Rectal smooth muscle tissue (tissue), 1 donor: ENCODE results near the gene KDM5B.
"Not testable (repeated sequence)": the region's sequence is repeated elsewhere in the genome, so short reads cannot be mapped to it uniquely, and the experiment has no call there.

Experiments
- H3K27ac ChIP-seq: one replicate; pipeline ENCODE4 v1.7.0; 2013; ENCODE audit warnings: low read depth, low read length, inconsistent platforms
- H3K27me3 ChIP-seq: one replicate; pipeline ENCODE4 v1.7.0; 2013; ENCODE audit warnings: low read length; ENCODE audit not compliant: control insufficient read depth, insufficient read depth
- H3K36me3 ChIP-seq: one replicate; pipeline ENCODE4 v1.7.0; 2013; ENCODE audit warnings: low read length; ENCODE audit not compliant: control insufficient read depth, insufficient read depth
- H3K4me1 ChIP-seq: one replicate; pipeline ENCODE4 v1.7.0; 2013; ENCODE audit warnings: low read length; ENCODE audit not compliant: control insufficient read depth, insufficient read depth
- H3K4me3 ChIP-seq: one replicate; pipeline ENCODE4 v1.7.0; 2013; ENCODE audit warnings: low read length
- H3K9ac ChIP-seq: one replicate; pipeline ENCODE4 v1.7.0; 2013; ENCODE audit warnings: low read length

The KDM5B gene

GRCh38 chr1:202798792-202799331, 9.4 kb downstream of the KDM5B start:
- no peaks in the 10 kb centered on the region for H3K27me3 ChIP-seq
- H3K27ac ChIP-seq, result no peak overlapping the region
- H3K4me1 ChIP-seq, result no peaks in the 10 kb centered on the region
- no peak overlapping the region for H3K4me3 ChIP-seq
- no peaks in the 10 kb centered on the region for H3K36me3 ChIP-seq
- no peak overlapping the region for H3K9ac ChIP-seq

GRCh38 chr1:202798260-202798659, 10.0 kb downstream of the KDM5B start:
- Histone ChIP-seq H3K27me3 (no peaks in the 10 kb centered on the region), H3K36me3 (no peaks in the 10 kb centered on the region), H3K4me1 (no peaks in the 10 kb centered on the region), H3K9ac (no peak overlapping the region), H3K4me3 (no peak overlapping the region), H3K27ac (no peak overlapping the region)

GRCh38 chr1:202796670-202797069, 11.6 kb downstream of the KDM5B start:
- no peaks in the 10 kb centered on the region for H3K27me3 ChIP-seq
- no peaks in the 10 kb centered on the region for H3K4me1 ChIP-seq
- H3K36me3 ChIP-seq, result no peaks in the 10 kb centered on the region
- no peak overlapping the region for H3K4me3 ChIP-seq
- no peak overlapping the region for H3K27ac ChIP-seq
- H3K9ac ChIP-seq, result no peak overlapping the region

- H3K9ac ChIP-seq, H3K4me3 ChIP-seq, H3K36me3 ChIP-seq, H3K27ac ChIP-seq, H3K4me1 ChIP-seq, H3K27me3 ChIP-seq: not testable (repeated sequence)
Measured at GRCh38 chr1:202794931-202795330, 13.3 kb downstream of the KDM5B start.

GRCh38 chr1:202794051-202794740, 14.0 kb downstream of the KDM5B start:
- no peaks in the 10 kb centered on the region for H3K36me3 ChIP-seq

GRCh38 chr1:202791077-202791747, 17.0 kb downstream of the KDM5B start:
- Histone ChIP-seq H3K4me3 (no peak overlapping the region), H3K36me3 (no peaks in the 10 kb centered on the region), H3K9ac (no peak overlapping the region), H3K4me1 (no peaks in the 10 kb centered on the region), H3K27me3 (no peaks in the 10 kb centered on the region), H3K27ac (no peak overlapping the region)

More at GRCh38 chr1:202794051-202794740, 14.0 kb downstream of the KDM5B start:
- H3K9ac ChIP-seq, result no peak overlapping the region
- H3K4me3 ChIP-seq, result no peak overlapping the region
- H3K4me1 ChIP-seq, result no peaks in the 10 kb centered on the region
- no peaks in the 10 kb centered on the region for H3K27me3 ChIP-seq
- no peak overlapping the region for H3K27ac ChIP-seq

GRCh38 chr1:202788800-202789199, 19.4 kb downstream of the KDM5B start:
- Histone ChIP-seq H3K4me1 (no peaks in the 10 kb centered on the region), H3K27me3 (no peaks in the 10 kb centered on the region), H3K4me3 (no peak overlapping the region), H3K27ac (no peak overlapping the region), H3K36me3 (no peaks in the 10 kb centered on the region), H3K9ac (no peak overlapping the region)

- Histone ChIP-seq H3K27ac (no peak overlapping the region), H3K9ac (no peak overlapping the region), H3K36me3 (no peaks in the 10 kb centered on the region), H3K27me3 (no peaks in the 10 kb centered on the region), H3K4me1 (no peaks in the 10 kb centered on the region), H3K4me3 (no peak overlapping the region)
Measured at GRCh38 chr1:202786804-202787203, 21.4 kb downstream of the KDM5B start.

GRCh38 chr1:202781180-202781579, 27.0 kb downstream of the KDM5B start:
- H3K4me1 ChIP-seq, result no peaks in the 10 kb centered on the region
- H3K27ac ChIP-seq, result no peak overlapping the region
- no peak overlapping the region for H3K9ac ChIP-seq
- H3K36me3 ChIP-seq, result no peaks in the 10 kb centered on the region
- H3K27me3 ChIP-seq, result no peaks in the 10 kb centered on the region
- no peak overlapping the region for H3K4me3 ChIP-seq

- Histone ChIP-seq H3K9ac (no peak overlapping the region), H3K27me3 (no peaks in the 10 kb centered on the region), H3K4me1 (no peaks in the 10 kb centered on the region), H3K27ac (no peak overlapping the region), H3K36me3 (peaks cover 10% of the 10 kb centered on the region), H3K4me3 (no peak overlapping the region)
Measured at GRCh38 chr1:202770135-202770534, 38.1 kb downstream of the KDM5B start.

- Histone ChIP-seq H3K36me3 (peaks cover 7% of the 10 kb centered on the region), H3K27ac (no peak overlapping the region), H3K27me3 (no peaks in the 10 kb centered on the region), H3K4me1 (no peaks in the 10 kb centered on the region), H3K4me3 (no peak overlapping the region), H3K9ac (no peak overlapping the region)
Measured at GRCh38 chr1:202765721-202766120, 42.5 kb downstream of the KDM5B start.

GRCh38 chr1:202762019-202762418, 46.2 kb downstream of the KDM5B start:
- H3K36me3 ChIP-seq, result peaks cover 22% of the 10 kb centered on the region
- no peaks in the 10 kb centered on the region for H3K27me3 ChIP-seq
- H3K9ac ChIP-seq, result no peak overlapping the region
- no peak overlapping the region for H3K27ac ChIP-seq
- H3K4me3 ChIP-seq, result no peak overlapping the region
- H3K4me1 ChIP-seq, result no peaks in the 10 kb centered on the region

GRCh38 chr1:202760589-202760988, 47.6 kb downstream of the KDM5B start:
- Histone ChIP-seq H3K36me3 (peaks cover 33% of the 10 kb centered on the region), H3K4me1 (no peaks in the 10 kb centered on the region), H3K27ac (no peak overlapping the region), H3K9ac (no peak overlapping the region), H3K4me3 (no peak overlapping the region), H3K27me3 (no peaks in the 10 kb centered on the region)
